SU-DHL-6 (cell line): ENCODE results near the gene CBX1.

Experiments
- CTCF ChIP-seq: fragments of 200-600 bp; sonication (generic); IDR thresholded peaks from one replicate; pipeline ENCODE4 v1.5.1; 2017; ENCODE audit warnings: antibody characterized with exemption, mild to moderate bottlenecking, low read length, moderate library complexity; ENCODE audit not compliant: insufficient read depth, poor library complexity, severe bottlenecking
- EZH2phosphoT487 ChIP-seq: fragments of 200-600 bp; sonication (generic), shearing (Covaris generic); conservative IDR thresholded peaks from 2 replicates; pipeline ENCODE4 v1.6.1; 2018; ENCODE audit warnings: mild to moderate bottlenecking, antibody characterized with exemption, low read length, moderate library complexity, mixed read lengths

GRCh38 chr17:48102043-48102750 is 919 bp upstream of the CBX1 start:
- TF ChIP-seq CTCF = no peak
- no peak for TF ChIP-seq EZH2phosphoT487
